Posterior vena cava (tissue), 2 donors: ENCODE data around the gene SYNDIG1. TPM values are rescaled to one million over a fixed set of nuclear protein-coding genes. Genes with fewer than 3 reads are reported as not detected.

Experiments
- DNase-seq: peaks from one replicate; pipeline ENCODE4 v3.0.0-alpha.2; 2020; ENCODE audit warnings: low spot score
- intact Hi-C, 2 donors: fragments of 100-400 bp; cut with DNase I; formaldehyde crosslinking; loops; one replicate each; pipeline versions ENCODE4 v1.14.1 to v1.14.2; 2022 to 2023
- total RNA-seq, 2 donors: library from RNA; stranded (reverse); fragmentation: NEBNext Ultra II Directional; extraction: Animal tissue kit (Norgen Biotek cat#: 25700); gene quantifications; one replicate each; pipeline ENCODE4 v1.2.1, GENCODE V29; 2021
- donor health status: DM: yes; HTN: yes; CAD: no.
- donor health status: DM: yes; HTN: yes; CAD: no.

Gene SYNDIG1
- total RNA-seq, 2 donors from 2014 or later = 11.3 to 22.5 TPM

- no peak for DNase-seq
- intact Hi-C loops = no loop called here
Measured at GRCh38 chr20:24588047-24588635, 118.7 kb downstream of the SYNDIG1 start.

- DNase-seq = no peak
- intact Hi-C loops = no loop called here
Measured at GRCh38 chr20:24588725-24589340, 119.4 kb downstream of the SYNDIG1 start.

GRCh38 chr20:24589381-24589780, 120.0 kb downstream of the SYNDIG1 start:
- intact Hi-C loops = no loop called here
- no peak for DNase-seq

- DNase-seq = no peak
- intact Hi-C loops = no loop called here
Measured at GRCh38 chr20:24589815-24590177, 120.4 kb downstream of the SYNDIG1 start.

- intact Hi-C loops = no loop called here
- peak; percentile 78 for DNase-seq
Measured at GRCh38 chr20:24590178-24590982, 121.0 kb downstream of the SYNDIG1 start.

GRCh38 chr20:24597051-24597450, 127.6 kb downstream of the SYNDIG1 start:
- intact Hi-C loops = no loop called here
- no peak for DNase-seq

GRCh38 chr20:24598346-24598745, 128.9 kb downstream of the SYNDIG1 start:
- intact Hi-C loops = no loop called here
- no peak for DNase-seq

- intact Hi-C loops = no loop called here
- DNase-seq = no peak
Measured at GRCh38 chr20:24598996-24599395, 129.6 kb downstream of the SYNDIG1 start.

GRCh38 chr20:24600012-24600411, 130.6 kb downstream of the SYNDIG1 start:
- DNase-seq = no peak
- intact Hi-C loops = no loop called here

GRCh38 chr20:24603454-24603853, 134.0 kb downstream of the SYNDIG1 start:
- intact Hi-C loops = no loop called here
- DNase-seq = no peak

- intact Hi-C loops = no loop called here
Measured at GRCh38 chr20:24604966-24605665, 135.7 kb downstream of the SYNDIG1 start.

GRCh38 chr20:24605937-24606455, 136.6 kb downstream of the SYNDIG1 start:
- intact Hi-C loops = no loop called here
- DNase-seq = no peak

More at GRCh38 chr20:24604966-24605665, 135.7 kb downstream of the SYNDIG1 start:
- no peak for DNase-seq

- no peak for DNase-seq
- intact Hi-C loops = no loop called here
Measured at GRCh38 chr20:24607402-24607801, 138.0 kb downstream of the SYNDIG1 start.

GRCh38 chr20:24608926-24609667, 139.7 kb downstream of the SYNDIG1 start:
- intact Hi-C loops = no loop called here

GRCh38 chr20:24609757-24610156, 140.3 kb downstream of the SYNDIG1 start:
- intact Hi-C loops = no loop called here
- no peak for DNase-seq

More at GRCh38 chr20:24608926-24609667, 139.7 kb downstream of the SYNDIG1 start:
- DNase-seq = no peak

- intact Hi-C loops = no loop called here
- DNase-seq = no peak
Measured at GRCh38 chr20:24610341-24611115, 141.1 kb downstream of the SYNDIG1 start.

GRCh38 chr20:24611360-24612140, 142.1 kb downstream of the SYNDIG1 start:
- no peak for DNase-seq
- intact Hi-C loops = no loop called here
